ENCODE data around the gene ADH1C. TPM values are rescaled to one million over a fixed set of nuclear protein-coding genes. Genes with fewer than 3 reads are reported as not detected.

ADH1C gene
- total RNA-seq, 2 experiments from 2014 or later: not detected

DNA sequence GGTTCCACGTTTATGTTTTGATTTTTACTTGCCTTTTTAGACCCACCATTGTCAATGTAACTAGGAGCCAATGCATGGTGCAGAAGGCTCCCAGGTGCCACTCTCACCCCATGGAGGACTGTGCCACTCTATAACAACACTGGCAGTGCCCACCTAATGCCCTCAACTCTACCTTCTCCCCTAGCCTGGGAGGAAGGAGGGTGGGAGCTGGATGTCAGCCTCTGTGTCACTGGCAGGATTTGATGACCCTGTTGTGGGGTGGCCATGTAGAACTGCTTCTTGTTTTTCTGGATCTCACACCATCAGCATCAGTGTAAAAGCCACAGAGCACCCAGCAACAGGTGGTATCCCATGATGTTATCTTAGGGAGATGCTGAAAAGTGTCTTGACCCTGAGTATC, 17.7 kb downstream of the ADH1C start:
- TF ChIP-seq, protein P1, sequence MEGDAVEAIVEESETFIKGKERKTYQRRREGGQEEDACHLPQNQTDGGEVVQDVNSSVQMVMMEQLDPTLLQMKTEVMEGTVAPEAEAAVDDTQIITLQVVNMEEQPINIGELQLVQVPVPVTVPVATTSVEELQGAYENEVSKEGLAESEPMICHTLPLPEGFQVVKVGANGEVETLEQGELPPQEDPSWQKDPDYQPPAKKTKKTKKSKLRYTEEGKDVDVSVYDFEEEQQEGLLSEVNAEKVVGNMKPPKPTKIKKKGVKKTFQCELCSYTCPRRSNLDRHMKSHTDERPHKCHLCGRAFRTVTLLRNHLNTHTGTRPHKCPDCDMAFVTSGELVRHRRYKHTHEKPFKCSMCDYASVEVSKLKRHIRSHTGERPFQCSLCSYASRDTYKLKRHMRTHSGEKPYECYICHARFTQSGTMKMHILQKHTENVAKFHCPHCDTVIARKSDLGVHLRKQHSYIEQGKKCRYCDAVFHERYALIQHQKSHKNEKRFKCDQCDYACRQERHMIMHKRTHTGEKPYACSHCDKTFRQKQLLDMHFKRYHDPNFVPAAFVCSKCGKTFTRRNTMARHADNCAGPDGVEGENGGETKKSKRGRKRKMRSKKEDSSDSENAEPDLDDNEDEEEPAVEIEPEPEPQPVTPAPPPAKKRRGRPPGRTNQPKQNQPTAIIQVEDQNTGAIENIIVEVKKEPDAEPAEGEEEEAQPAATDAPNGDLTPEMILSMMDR (IDR thresholded peaks at IDR 0.05): no peak
- Mint-ChIP-seq H3K27me3 (peaks cover 23% of the 10 kb centered on the region), H3K4me1 (ENCODE audit: low read depth) (no peaks in the 10 kb centered on the region), H3K4me3 (no peak overlapping the region), H3K9me3 (no peaks in the 10 kb centered on the region), H3K27ac (no peak overlapping the region), H3K36me3 (ENCODE audit: low read depth) (no peaks in the 10 kb centered on the region)
- ATAC-seq (ENCODE audit: poor library complexity) (no peak), DNase-seq (no peak)
- no peaks in the 10 kb centered on the region for H3K4me1 ChIP-seq (ENCODE audit: insufficient read depth, low read length)
- POLR2A ChIA-PET: no interaction called here
- no peak overlapping the region for H3K4me3 ChIP-seq (ENCODE audit: low read length)
- H3K9me3 ChIP-seq (ENCODE audit: control insufficient read depth in 1 of 2, insufficient read depth in 1 of 2, low read length in 2 of 2): no peaks in the 10 kb centered on the region
- H3K27me3 ChIP-seq (ENCODE audit: control insufficient read depth in 1 of 2, insufficient read depth in 2 of 2, low read length in 2 of 2): no peaks in the 10 kb centered on the region
- CTCF ChIA-PET: no interaction called here
- intact Hi-C loops (cut with DNase I, micrococcal nuclease): no loop called here
- H3K27ac ChIP-seq (ENCODE audit: low read depth in 1 of 2, low read length in 2 of 2): no peak overlapping the region
- H3K36me3 ChIP-seq (ENCODE audit: insufficient read depth, low read length): no peaks in the 10 kb centered on the region

DNA sequence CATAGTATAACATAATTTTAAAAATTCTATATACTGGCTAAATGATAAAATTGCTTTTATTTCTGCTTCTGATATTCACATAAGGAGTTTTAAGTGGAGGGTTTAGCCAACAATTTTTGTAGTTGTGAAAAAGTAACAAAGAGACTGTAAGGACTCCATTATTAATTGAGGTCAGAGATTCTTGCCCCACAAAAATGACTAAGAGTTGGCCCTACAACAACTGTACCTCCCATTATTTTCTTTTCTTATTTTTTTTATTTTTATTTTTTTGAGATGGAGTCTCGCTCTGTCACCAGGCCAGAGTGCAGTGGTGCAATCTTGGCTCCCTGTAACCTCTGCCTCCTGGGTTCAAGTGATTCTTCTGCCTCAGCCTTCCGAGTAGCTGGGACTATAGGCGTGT, 21.9 kb downstream of the ADH1C start:
- Histone ChIP-seq H3K4me3 (ENCODE audit: low read length) (no peak overlapping the region), H3K4me1 (ENCODE audit: insufficient read depth, low read length) (no peaks in the 10 kb centered on the region), H3K27ac (ENCODE audit: low read depth in 1 of 2, low read length in 2 of 2) (no peak overlapping the region), H3K27me3 (ENCODE audit: control insufficient read depth in 1 of 2, insufficient read depth in 2 of 2, low read length in 2 of 2) (no peaks in the 10 kb centered on the region), H3K9me3 (ENCODE audit: control insufficient read depth in 1 of 2, insufficient read depth in 1 of 2, low read length in 2 of 2) (peaks cover 0 to 5% of the 10 kb centered on the region in 2 experiments), H3K36me3 (ENCODE audit: insufficient read depth, low read length) (no peaks in the 10 kb centered on the region)
- Mint-ChIP-seq H3K36me3 (ENCODE audit: low read depth) (no peaks in the 10 kb centered on the region), H3K27ac (no peak overlapping the region), H3K4me3 (no peak overlapping the region), H3K9me3 (no peaks in the 10 kb centered on the region), H3K4me1 (ENCODE audit: low read depth) (no peaks in the 10 kb centered on the region), H3K27me3 (peaks cover 11% of the 10 kb centered on the region)
- CTCF ChIA-PET: no interaction called here
- intact Hi-C loops (cut with DNase I, micrococcal nuclease): no loop called here
- POLR2A ChIA-PET: no interaction called here
- TF ChIP-seq, protein P1 (IDR thresholded peaks at IDR 0.05): no peak
- no peak for DNase-seq
- ATAC-seq (ENCODE audit: poor library complexity): no peak

DNA sequence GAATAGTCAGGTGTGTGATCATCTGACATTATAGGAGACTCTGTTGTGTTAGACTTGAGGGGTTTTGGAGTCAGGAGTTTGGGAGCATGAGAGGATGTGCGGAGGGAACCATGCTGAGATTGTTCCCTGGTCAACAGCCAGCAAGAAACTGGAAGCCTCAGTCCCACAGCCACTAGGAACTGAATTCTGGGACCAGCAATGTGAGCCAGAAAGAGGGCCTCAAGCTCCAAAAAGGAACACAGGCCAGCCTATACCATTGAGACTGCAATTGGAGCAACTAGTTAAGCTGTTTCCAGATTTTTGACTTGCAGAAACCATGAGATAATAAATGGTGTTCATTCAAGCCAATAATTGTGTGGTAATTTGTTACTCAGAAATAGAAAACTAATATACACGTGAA, 22.7 kb downstream of the ADH1C start:
- no peak for ATAC-seq (ENCODE audit: poor library complexity)
- Mint-ChIP-seq H3K4me1 (ENCODE audit: low read depth) (no peaks in the 10 kb centered on the region), H3K36me3 (ENCODE audit: low read depth) (no peaks in the 10 kb centered on the region), H3K4me3 (no peak overlapping the region), H3K9me3 (no peaks in the 10 kb centered on the region), H3K27me3 (peaks cover 3% of the 10 kb centered on the region), H3K27ac (no peak overlapping the region)
- TF ChIP-seq, protein P1 (IDR thresholded peaks at IDR 0.05): no peak
- intact Hi-C loops (cut with DNase I, micrococcal nuclease): no loop called here
- CTCF ChIA-PET: no interaction called here
- POLR2A ChIA-PET: no interaction called here
- Histone ChIP-seq H3K9me3 (ENCODE audit: control insufficient read depth in 1 of 2, insufficient read depth in 1 of 2, low read length in 2 of 2) (peaks cover 0 to 5% of the 10 kb centered on the region in 2 experiments), H3K27ac (ENCODE audit: low read depth in 1 of 2, low read length in 2 of 2) (no peak overlapping the region), H3K27me3 (ENCODE audit: control insufficient read depth in 1 of 2, insufficient read depth in 2 of 2, low read length in 2 of 2) (no peaks in the 10 kb centered on the region), H3K4me3 (ENCODE audit: low read length) (no peak overlapping the region), H3K4me1 (ENCODE audit: insufficient read depth, low read length) (no peaks in the 10 kb centered on the region), H3K36me3 (ENCODE audit: insufficient read depth, low read length) (no peaks in the 10 kb centered on the region)
- no peak for DNase-seq

Measured in CD4-positive, alpha-beta T cell (primary cell).